Stimulated activated CD8-positive, alpha-beta memory T cell treated with anti-CD3 and anti-CD28 coated beads, Interleukin-4, amount 100 ng/mL, for 1 hour (primary cell): ENCODE measurements around the gene CHRNB1.
A peak's percentile ranks its signal among the peaks of the same experiment; 100 is the strongest.

Experiments used
- DNase-seq, 2 donors: peaks; one replicate each; pipeline ENCODE4 v3.0.0-alpha.2; 2020; ENCODE audit warnings: low read depth in 2 of 2, low spot score in 1 of 2

CHRNB1 gene

DNA sequence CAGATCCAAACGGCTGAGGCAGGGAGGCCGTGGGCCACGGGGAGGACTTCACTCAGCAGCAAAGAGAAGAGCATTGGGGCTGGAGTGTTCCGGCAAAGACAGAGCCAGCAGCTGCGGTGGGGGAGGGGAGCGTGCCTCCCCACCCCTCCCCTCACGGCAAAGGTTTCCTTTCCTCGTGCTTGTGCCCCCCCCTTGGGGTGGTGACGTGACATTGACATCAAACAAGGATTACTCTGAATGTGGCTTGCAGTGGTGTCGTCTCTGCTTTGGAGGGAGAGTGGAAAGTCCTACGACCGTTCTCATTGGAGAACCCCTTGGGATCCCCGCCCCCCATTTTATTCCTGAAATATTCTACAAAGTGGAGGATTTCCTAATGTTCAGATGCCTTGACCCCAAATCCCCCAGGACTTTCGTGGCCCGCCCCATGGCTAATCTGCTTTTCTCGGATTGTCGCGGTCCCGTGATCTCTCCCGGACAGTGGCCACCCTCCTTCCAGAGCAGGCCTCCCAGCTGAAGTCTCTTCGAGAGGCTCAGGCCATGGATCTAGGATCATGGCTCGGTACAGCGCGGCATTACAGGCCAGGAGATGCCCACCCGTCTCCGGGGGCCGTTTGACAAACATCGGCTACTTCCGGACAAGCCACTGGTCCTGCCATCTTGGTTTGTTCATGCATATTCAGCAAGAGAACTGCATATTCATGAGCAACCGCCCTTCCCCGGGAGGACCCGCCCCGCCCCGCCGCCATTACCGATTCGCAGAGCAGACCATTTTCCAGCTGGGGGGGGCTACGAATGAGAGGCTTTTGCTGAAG is 38.6 kb downstream of the CHRNB1 start:
- DNase-seq = peak; percentile 87 to 93

DNA sequence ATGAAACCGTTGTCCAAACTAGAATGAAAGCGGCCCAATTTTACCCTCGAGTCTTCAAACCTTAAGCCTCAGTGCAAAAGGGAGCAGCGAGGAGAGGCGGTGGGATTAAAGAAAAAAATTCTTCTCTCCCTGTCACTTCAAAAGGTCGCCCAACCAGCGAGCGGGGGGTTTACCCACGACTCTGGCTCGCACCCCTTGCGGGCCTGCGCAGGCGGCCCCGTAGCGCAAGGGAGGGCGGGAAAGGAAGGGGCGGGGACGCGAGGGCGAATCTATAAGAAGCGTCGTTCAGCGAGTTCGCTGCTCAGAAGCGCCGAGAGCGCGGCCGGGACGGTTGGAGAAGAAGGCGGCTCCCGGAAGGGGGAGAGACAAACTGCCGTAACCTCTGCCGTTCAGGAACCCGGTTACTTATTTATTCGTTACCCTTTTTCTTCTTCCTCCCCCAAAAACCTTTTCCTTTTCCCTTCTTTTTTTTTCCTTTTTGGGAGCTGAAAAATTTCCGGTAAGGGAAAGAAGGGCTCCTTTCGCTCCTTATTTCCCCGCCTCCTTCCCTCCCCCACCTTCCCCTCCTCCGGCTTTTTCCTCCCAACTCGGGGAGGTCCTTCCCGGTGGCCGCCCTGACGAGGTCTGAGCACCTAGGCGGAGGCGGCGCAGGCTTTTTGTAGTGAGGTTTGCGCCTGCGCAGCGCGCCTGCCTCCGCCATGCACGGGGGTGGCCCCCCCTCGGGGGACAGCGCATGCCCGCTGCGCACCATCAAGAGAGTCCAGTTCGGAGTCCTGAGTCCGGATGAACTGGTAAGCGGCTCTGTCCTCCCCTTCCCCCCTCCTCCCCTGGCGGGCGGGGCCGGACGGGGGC is 39.4 kb downstream of the CHRNB1 start, which contains the start of gene POLR2A:
POLR2A (plus strand) TSS at position 300 of the 852 bp plus-strand sequence.
- DNase-seq = peak; percentile 97 to 98

DNA sequence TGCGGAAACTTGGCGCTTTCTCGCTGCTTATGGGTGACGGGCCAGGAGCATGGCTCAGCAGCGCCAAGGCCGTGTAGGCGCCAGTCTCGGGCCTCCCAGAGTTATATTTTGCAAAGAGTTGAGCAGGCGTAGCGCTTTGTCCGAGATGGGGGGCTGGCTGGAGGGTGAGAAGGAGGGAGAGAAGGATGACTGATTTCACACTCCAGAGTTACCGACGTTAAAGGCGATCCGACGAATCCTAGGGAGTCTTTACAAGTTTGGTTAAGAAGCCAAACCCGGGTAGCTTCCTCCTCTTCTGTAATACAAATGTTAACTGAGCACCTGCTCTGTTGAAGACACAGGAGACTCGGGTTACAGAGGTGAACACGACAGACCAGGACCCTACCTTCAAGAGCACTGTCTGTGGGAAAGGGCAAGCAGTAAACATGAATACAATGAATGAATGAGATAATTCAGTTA is 40.1 kb downstream of the CHRNB1 start:
- DNase-seq = no peak

DNA sequence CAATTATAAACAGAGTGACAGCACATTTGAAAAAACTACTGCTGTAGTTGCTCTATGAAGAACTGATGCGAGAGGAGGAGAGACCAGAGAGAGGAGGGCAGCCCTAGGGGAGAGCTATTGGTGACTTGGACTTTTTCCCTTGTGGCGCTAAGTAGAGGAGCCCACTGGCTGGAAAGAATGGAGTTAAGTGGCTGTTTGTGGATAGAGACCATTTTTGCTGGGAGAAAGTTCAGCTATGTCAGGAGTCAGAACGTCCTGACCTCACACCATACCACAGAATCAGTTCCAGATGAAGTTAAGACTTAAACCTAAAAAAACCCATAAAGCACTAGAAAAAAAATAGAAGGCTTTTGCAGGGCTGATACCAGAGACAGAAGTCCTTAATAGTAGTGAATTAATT is 41.3 kb downstream of the CHRNB1 start:
- no peak for DNase-seq

DNA sequence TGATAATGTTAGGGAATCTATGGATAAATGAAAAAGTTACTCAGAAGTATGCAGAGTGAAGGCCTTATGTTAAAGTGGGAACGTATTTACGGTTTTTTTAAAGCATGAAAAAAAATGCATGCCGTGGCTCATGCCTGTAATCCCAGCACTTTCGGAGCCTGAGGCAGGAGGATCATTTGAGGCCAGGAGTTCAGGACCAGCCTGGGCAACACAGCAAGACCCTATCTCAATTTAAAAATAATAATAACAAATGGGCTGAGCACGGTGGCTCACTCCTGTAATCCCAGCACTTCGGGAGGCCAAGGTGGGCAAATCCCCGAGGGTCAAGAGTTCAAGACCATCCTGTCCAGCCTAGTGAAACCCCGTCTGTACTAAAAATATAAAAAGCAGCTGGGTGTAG is 45.3 kb downstream of the CHRNB1 start:
- DNase-seq = no peak

DNA sequence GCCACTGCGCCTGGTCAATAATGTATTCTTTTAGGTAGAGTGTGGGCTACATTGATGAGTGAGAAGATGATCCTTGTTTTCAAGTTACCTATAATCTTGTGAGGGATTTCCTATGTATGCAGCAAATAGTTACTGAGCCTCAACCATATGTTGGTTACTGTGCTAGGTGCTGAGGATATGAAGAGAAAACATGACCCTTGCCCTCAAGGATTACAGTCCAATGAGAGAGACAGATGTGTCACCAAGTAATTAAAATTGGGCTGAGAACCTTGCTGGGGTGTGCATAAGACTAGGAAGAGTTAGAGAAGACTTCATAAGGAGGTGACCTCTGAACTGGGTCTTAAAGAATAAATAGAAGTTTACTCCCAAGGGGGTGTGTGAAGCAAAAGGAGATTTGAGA is 46.7 kb downstream of the CHRNB1 start:
- no peak for DNase-seq

DNA sequence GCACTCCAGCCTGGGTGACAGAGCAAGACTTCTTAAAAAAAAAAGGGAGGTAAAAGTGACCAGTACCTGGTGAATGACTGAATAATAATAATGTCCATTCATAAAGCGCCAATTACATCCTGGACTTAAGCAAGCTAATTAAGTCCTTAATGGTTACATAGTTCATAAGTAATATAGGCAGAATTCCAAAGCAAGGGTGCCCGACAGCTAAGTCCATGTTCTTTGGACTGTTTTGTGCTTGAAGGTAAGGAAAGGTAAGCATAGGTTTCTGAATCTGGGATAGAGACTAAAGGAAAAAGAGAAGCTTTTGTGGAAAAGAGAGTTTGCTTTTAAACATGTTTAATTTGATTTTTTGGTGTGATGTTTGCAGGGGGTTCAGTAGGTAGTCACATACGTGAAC is 49.1 kb downstream of the CHRNB1 start:
- no peak for DNase-seq

DNA sequence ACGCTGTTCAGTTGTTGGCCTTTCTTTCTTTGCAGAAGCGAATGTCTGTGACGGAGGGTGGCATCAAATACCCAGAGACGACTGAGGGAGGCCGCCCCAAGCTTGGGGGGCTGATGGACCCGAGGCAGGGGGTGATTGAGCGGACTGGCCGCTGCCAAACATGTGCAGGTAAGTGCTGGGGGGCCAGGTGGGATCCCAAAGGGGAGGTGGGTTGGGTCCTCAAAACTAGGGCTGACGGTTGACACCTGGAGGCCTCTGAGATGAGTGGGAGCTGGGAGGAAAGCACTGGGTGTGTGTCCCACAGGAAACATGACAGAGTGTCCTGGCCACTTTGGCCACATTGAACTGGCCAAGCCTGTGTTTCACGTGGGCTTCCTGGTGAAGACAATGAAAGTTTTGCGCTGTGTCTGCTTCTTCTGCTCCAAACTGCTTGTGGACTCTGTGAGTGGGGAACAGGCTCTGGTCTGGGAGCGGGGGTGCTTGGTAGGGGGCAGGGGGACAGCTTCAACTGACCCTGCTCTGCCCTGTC is 51.1 kb downstream of the CHRNB1 start:
- DNase-seq = no peak

DNA sequence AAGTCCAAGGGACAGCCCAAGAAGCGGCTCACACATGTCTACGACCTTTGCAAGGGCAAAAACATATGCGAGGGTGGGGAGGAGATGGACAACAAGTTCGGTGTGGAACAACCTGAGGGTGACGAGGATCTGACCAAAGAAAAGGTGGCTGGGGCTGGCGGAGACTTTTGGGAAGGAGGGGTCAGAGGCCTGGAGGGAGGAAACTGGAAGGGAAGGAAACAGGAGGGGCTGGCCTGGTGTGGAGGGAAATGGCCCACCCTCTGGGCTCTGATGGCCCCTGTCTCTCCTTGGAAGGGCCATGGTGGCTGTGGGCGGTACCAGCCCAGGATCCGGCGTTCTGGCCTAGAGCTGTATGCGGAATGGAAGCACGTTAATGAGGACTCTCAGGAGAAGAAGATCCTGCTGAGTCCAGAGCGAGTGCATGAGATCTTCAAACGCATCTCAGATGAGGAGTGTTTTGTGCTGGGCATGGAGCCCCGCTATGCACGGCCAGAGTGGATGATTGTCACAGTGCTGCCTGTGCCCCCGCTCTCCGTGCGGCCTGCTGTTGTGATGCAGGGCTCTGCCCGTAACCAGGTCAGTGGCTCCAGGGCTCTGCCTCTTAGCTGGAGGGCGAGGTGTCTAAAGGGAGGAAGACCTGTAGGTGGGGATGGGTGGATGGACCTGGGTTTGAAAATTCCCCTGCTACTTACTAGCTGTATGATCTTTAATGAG is 51.8 kb downstream of the CHRNB1 start:
- DNase-seq = no peak

DNA sequence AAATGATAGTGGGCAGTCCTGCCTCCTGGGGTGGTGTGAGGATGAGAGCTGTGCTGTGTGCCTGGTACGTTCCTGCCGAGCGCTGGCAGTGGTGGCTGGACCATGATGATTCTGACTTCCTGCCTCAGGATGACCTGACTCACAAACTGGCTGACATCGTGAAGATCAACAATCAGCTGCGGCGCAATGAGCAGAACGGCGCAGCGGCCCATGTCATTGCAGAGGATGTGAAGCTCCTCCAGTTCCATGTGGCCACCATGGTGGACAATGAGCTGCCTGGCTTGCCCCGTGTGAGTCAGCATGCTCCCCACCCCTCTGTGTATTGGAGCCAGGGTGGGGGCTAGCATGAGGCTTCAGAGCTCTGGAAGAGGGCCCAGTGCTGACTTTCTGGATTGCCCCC is 52.4 kb downstream of the CHRNB1 start:
- DNase-seq = no peak

DNA sequence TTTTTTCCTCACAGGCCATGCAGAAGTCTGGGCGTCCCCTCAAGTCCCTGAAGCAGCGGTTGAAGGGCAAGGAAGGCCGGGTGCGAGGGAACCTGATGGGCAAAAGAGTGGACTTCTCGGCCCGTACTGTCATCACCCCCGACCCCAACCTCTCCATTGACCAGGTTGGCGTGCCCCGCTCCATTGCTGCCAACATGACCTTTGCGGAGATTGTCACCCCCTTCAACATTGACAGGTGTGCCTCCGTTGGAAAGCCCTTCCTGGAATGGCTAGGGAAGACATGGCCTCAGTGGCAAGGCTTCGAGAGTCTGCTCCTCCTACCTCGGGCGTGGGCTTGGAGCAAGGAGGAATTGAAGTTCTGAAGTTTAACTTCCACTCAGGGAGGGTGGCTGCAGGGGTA is 52.8 kb downstream of the CHRNB1 start:
- no peak for DNase-seq

DNA sequence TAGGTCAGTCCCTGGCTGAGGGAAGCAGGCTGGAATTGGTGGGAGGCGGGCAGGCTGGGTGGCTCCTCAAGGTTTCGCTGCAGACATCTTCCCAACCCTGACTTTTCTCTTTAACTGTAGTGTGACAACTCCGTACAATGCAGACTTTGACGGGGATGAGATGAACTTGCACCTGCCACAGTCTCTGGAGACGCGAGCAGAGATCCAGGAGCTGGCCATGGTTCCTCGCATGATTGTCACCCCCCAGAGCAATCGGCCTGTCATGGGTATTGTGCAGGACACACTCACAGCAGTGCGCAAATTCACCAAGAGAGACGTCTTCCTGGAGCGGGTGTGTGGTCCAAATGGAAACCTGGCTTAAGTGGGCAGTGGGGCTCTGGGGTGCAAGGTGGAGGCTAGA is 54.3 kb downstream of the CHRNB1 start:
- DNase-seq = no peak

DNA sequence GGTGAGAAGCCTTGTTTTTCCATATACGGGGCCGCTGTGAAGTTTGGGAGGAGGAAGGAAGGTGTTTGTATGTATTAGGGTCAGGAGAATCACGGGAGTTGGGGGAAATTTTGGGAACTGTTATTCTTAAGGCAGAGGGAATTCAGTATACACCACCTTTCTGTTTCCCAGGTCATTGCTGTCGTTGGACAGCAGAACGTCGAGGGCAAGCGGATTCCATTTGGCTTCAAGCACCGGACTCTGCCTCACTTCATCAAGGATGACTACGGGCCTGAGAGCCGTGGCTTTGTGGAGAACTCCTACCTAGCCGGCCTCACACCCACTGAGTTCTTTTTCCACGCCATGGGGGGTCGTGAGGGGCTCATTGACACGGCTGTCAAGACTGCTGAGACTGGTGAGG is 56.9 kb downstream of the CHRNB1 start:
- DNase-seq = no peak

DNA sequence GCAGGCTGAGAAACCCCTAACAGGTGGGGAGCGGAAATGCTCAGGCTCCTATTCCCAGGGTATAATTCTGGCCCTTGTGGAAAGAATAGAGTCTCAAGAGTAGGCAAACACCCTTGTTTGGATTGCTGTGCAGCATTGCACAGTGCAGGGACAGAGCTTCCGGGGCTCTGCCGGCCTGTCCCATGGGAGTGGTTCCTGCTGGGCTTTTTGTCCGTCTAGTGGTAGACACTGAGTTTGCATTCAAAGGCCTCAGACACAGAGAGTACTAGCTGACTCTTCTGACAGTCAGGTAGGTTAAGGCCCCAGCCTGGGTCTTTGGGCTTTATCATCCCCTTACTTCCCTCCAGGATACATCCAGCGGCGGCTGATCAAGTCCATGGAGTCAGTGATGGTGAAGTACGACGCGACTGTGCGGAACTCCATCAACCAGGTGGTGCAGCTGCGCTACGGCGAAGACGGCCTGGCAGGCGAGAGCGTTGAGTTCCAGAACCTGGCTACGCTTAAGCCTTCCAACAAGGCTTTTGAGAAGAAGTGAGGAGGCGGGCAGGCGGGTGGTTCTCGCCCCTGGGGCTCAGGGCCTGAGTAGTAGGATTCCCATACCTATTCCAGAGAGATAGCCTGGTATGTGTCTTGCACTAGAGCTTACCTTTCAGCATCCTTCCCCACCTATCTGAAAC is 57.4 kb downstream of the CHRNB1 start:
- DNase-seq = no peak

DNA sequence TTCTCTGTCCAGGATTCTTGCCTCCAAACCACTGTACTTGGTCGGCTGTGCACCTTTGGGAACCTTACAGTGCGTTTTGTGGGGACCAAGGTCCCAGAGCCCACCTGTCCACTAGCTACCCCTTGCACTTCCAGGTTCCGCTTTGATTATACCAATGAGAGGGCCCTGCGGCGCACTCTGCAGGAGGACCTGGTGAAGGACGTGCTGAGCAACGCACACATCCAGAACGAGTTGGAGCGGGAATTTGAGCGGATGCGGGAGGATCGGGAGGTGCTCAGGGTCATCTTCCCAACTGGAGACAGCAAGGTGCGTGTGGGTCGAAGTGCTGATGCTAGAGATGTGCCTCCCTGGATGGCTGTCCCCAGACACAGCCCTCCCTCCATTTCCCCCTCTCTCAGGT is 58.1 kb downstream of the CHRNB1 start:
- DNase-seq = no peak

DNA sequence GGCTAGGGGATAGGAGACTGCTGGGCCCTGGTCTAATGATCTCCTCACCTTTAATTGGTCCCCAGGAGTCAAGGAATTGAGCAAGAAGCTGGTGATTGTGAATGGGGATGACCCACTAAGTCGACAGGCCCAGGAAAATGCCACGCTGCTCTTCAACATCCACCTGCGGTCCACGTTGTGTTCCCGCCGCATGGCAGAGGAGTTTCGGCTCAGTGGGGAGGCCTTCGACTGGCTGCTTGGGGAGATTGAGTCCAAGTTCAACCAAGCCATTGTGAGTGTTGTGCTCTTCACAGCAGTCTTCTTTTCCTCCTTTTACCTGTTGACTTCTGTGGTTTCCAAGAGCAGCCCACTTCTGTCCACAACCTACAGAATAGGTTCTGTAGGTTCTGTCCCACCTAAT is 58.7 kb downstream of the CHRNB1 start:
- no peak for DNase-seq
